CD14-positive monocyte (primary cell): ENCODE data around the gene UGT1A3. TPM values are rescaled to one million over a fixed set of nuclear protein-coding genes. Genes with fewer than 3 reads are reported as not detected.
A peak's percentile ranks its signal among the peaks of the same experiment; 100 is the strongest.

ENCODE experiments used
- DNase-seq, 3 donors: peaks; one replicate each; pipeline ENCODE4 v3.0.0-alpha.2; 2011 to 2022
- H2AFZ ChIP-seq: 2 replicates; pipeline ENCODE4 v1.6.0; 2012; ENCODE audit warnings: mild to moderate bottlenecking, low read depth, low read length, inconsistent platforms; ENCODE audit not compliant: insufficient read depth, poor library complexity, severe bottlenecking
- H3K27ac ChIP-seq, 2 donors: 1 replicate in 1 of 2; 2 replicates in 1 of 2; pipeline ENCODE4 v1.5.1; 2012 to 2013; ENCODE audit warnings: low read length in 2 of 2, control low read depth in 1 of 2, inconsistent platforms in 1 of 2, low read depth in 1 of 2, mild to moderate bottlenecking in 1 of 2
- H3K27me3 ChIP-seq, 2 donors: one replicate each; pipeline versions ENCODE4 v1.6.0 to v1.6.1; 2011 to 2013; ENCODE audit warnings: low read length in 2 of 2; ENCODE audit not compliant: control insufficient read depth in 2 of 2, insufficient read depth in 2 of 2
- H3K36me3 ChIP-seq, 2 donors: replicated peaks in 1 of 2; 1 replicate in 1 of 2; 2 replicates in 1 of 2; pipeline versions ENCODE4 v1.5.1 to v1.6.1; 2012 to 2013; ENCODE audit warnings: low read length in 2 of 2, control low read depth in 1 of 2, inconsistent platforms in 1 of 2, mild to moderate bottlenecking in 1 of 2; ENCODE audit not compliant: insufficient read depth in 2 of 2, control insufficient read depth in 1 of 2
- H3K4me1 ChIP-seq, 2 donors: 1 replicate in 1 of 2; 2 replicates in 1 of 2; pipeline versions ENCODE4 v1.5.1 to v1.6.1; 2012 to 2013; ENCODE audit warnings: low read length in 2 of 2, control low read depth in 1 of 2, inconsistent platforms in 1 of 2, mild to moderate bottlenecking in 1 of 2, moderate library complexity in 1 of 2; ENCODE audit not compliant: insufficient read depth in 2 of 2, control insufficient read depth in 1 of 2
- H3K4me2 ChIP-seq: replicated peaks from 2 replicates; pipeline ENCODE3; 2012; ENCODE audit warnings: low read length, moderate library complexity, mild to moderate bottlenecking; ENCODE audit not compliant: poor library complexity, severe bottlenecking; ENCODE audit errors: extremely low read depth
- H3K4me3 ChIP-seq, 3 experiments: fragments of 200-600 bp in 1 of 3; sonication (generic) in 1 of 3; replicated peaks in 1 of 3; 1 replicate in 2 of 3; 2 replicates in 1 of 3; pipeline ENCODE4 v1.5.1; 2011 to 2013; ENCODE audit warnings: low read length in 3 of 3, mild to moderate bottlenecking in 3 of 3, control low read depth in 2 of 3, low read depth in 2 of 3, inconsistent platforms in 1 of 3, moderate library complexity in 1 of 3
- H3K79me2 ChIP-seq: 2 replicates; pipeline ENCODE4 v1.6.0; 2012; ENCODE audit warnings: mild to moderate bottlenecking, control low read depth, inconsistent platforms, low read length, moderate library complexity; ENCODE audit not compliant: insufficient read depth
- H3K9ac ChIP-seq: 2 replicates; pipeline ENCODE4 v1.6.0; 2017; ENCODE audit warnings: low read length, mild to moderate bottlenecking; ENCODE audit not compliant: insufficient read depth, poor library complexity, severe bottlenecking
- H3K9me3 ChIP-seq, 2 donors: replicated peaks in 1 of 2; 1 replicate in 1 of 2; 2 replicates in 1 of 2; pipeline versions ENCODE4 v1.5.1 to v1.6.1; 2012 to 2013; ENCODE audit warnings: low read length in 2 of 2, control low read depth in 1 of 2; ENCODE audit not compliant: control insufficient read depth in 1 of 2, insufficient read depth in 1 of 2
- H4K20me1 ChIP-seq: 2 replicates; pipeline ENCODE4 v1.6.0; 2012; ENCODE audit warnings: mild to moderate bottlenecking, low read length, control low read depth, moderate library complexity; ENCODE audit not compliant: insufficient read depth
- H3K27ac Mint-ChIP-seq, 7 donors: one replicate each; pipeline ENCODE4 v1.8.0; 2020; ENCODE audit warnings: mild to moderate bottlenecking in 7 of 7, mixed read lengths in 7 of 7, moderate library complexity in 6 of 7, inconsistent platforms in 2 of 7
- H3K27me3 Mint-ChIP-seq, 3 donors: one replicate each; pipeline ENCODE4 v1.8.0; 2021 to 2022; ENCODE audit warnings: low read depth in 3 of 3, mild to moderate bottlenecking in 3 of 3, mixed read lengths in 3 of 3, moderate library complexity in 3 of 3, inconsistent platforms in 1 of 3
- H3K36me3 Mint-ChIP-seq, 2 donors: one replicate each; pipeline ENCODE4 v1.8.0; 2020; ENCODE audit warnings: mixed read lengths in 2 of 2, inconsistent platforms in 1 of 2, mild to moderate bottlenecking in 1 of 2
- H3K4me1 Mint-ChIP-seq: one replicate; pipeline ENCODE4 v1.8.0; 2020; ENCODE audit warnings: mild to moderate bottlenecking, mixed read lengths
- H3K4me3 Mint-ChIP-seq, 2 donors: one replicate each; pipeline ENCODE4 v1.8.0; 2020; ENCODE audit warnings: mild to moderate bottlenecking in 2 of 2, mixed read lengths in 2 of 2, moderate library complexity in 1 of 2
- H3K9me3 Mint-ChIP-seq, 7 donors: one replicate each; pipeline ENCODE4 v1.8.0; 2020 to 2022; ENCODE audit warnings: mixed read lengths in 7 of 7, mild to moderate bottlenecking in 6 of 7, moderate library complexity in 6 of 7, inconsistent platforms in 2 of 7
- CTCF ChIP-seq: fragments of 200-600 bp; IDR thresholded peaks from one replicate; pipeline ENCODE4 v1.8.0; 2022; ENCODE audit warnings: antibody characterized with exemption, mild to moderate bottlenecking
- WGBS: methylation state at CpG from one replicate; pipeline ENCODE4 v1.1.5; 2013; ENCODE audit warnings: missing lambda C conversion rate; ENCODE audit not compliant: insufficient coverage; 5-methylcytosine and 5-hydroxymethylcytosine counted together
- intact Hi-C, 2 donors: fragments of 100-400 bp; cut with micrococcal nuclease; formaldehyde crosslinking; loops; one replicate each; pipeline versions ENCODE4 v1.15.0 to v1.15.1; 2023
- polyA plus RNA-seq, 3 donors: library from polyadenylated mRNA; depleted of rRNA in 1 of 3; unstranded in 2 of 3; stranded (reverse) in 1 of 3; fragments of 300-500 nt in 2 of 3; fragments of >200 nt in 1 of 3; fragmentation: Illumina TruSeq in 2 of 3; gene quantifications; 1 replicate in 2 of 3; 2 replicates in 1 of 3; pipeline ENCODE4 v1.2.3, GENCODE V29; 2012 to 2021

Gene UGT1A3
- polyA plus RNA-seq, 3 donors = not detected

- peak overlapping the region in 1 of 7 donors; percentile 55 for H3K27ac Mint-ChIP-seq
- no peaks in the 10 kb centered on the region for H3K36me3 Mint-ChIP-seq
- Histone ChIP-seq H3K9me3 (no peaks in the 10 kb centered on the region), H4K20me1 (no peaks in the 10 kb centered on the region), H3K9ac (no peak overlapping the region), H3K4me3 (no peak overlapping the region), H3K4me2 (no peak overlapping the region), H2AFZ (no peak overlapping the region), H3K27me3 (no peaks in the 10 kb centered on the region), H3K27ac (no peak overlapping the region), H3K36me3 (no peaks in the 10 kb centered on the region), H3K4me1 (no peaks in the 10 kb centered on the region), H3K79me2 (no peaks in the 10 kb centered on the region)
- no peak for DNase-seq
- whole genome bisulfite sequencing = 90% methylated on average over 6 of the region's 7 CpGs
- peaks cover 3 to 10% (median 8%) of the 10 kb centered on the region in 3 donors for H3K27me3 Mint-ChIP-seq
- H3K4me1 Mint-ChIP-seq = no peaks in the 10 kb centered on the region
- intact Hi-C loops = no loop called here
- no peak overlapping the region for H3K4me3 Mint-ChIP-seq
- TF ChIP-seq CTCF = no peak
- peaks cover 0 to 3% (median 0%) of the 10 kb centered on the region in 7 donors for H3K9me3 Mint-ChIP-seq
Observed at GRCh38 chr2:233800208-233800607, 71.4 kb downstream of the UGT1A3 start.

- Mint-ChIP-seq H3K9me3 (peaks cover 0 to 3% (median 0%) of the 10 kb centered on the region in 7 donors), H3K4me1 (no peaks in the 10 kb centered on the region), H3K27ac (peak overlapping the region in 1 of 7 donors; percentile 72), H3K27me3 (peaks cover 3 to 10% (median 8%) of the 10 kb centered on the region in 3 donors), H3K4me3 (no peak overlapping the region), H3K36me3 (no peaks in the 10 kb centered on the region)
- no peaks in the 10 kb centered on the region for H3K9me3 ChIP-seq
- DNase-seq = no peak
- no peak overlapping the region for H2AFZ ChIP-seq
- H3K27ac ChIP-seq = no peak overlapping the region
- no peaks in the 10 kb centered on the region for H3K79me2 ChIP-seq
- WGBS = 100% methylated on average over 3 of the region's 9 CpGs
- no peaks in the 10 kb centered on the region for H4K20me1 ChIP-seq
- H3K4me2 ChIP-seq = no peak overlapping the region
- no peak overlapping the region for H3K9ac ChIP-seq
- H3K27me3 ChIP-seq = no peaks in the 10 kb centered on the region
- intact Hi-C loops = no loop called here
- H3K4me1 ChIP-seq = no peaks in the 10 kb centered on the region
- no peak overlapping the region for H3K4me3 ChIP-seq
- no peaks in the 10 kb centered on the region for H3K36me3 ChIP-seq
- TF ChIP-seq CTCF = no peak
Observed at GRCh38 chr2:233801357-233802131, 72.7 kb downstream of the UGT1A3 start.
